NCI-H146 treated with DMSO at 0.1 percent for 48 hours (cell line): ENCODE measurements around the gene EFHC1.
A peak's percentile ranks its signal among the peaks of the same experiment; 100 is the strongest.

ENCODE experiments used
- DNase-seq: peaks from one replicate; lab custom pipeline; 2025; ENCODE audit not compliant: unreplicated experiment; lab: John Stamatoyannopoulos, UW

The EFHC1 gene

GRCh38 chr6:52395969-52396368, 24.2 kb upstream of the EFHC1 start:
- no peak for DNase-seq

GRCh38 chr6:52399511-52400312, 20.4 kb upstream of the EFHC1 start:
- peak; percentile 42 for DNase-seq

DNA sequence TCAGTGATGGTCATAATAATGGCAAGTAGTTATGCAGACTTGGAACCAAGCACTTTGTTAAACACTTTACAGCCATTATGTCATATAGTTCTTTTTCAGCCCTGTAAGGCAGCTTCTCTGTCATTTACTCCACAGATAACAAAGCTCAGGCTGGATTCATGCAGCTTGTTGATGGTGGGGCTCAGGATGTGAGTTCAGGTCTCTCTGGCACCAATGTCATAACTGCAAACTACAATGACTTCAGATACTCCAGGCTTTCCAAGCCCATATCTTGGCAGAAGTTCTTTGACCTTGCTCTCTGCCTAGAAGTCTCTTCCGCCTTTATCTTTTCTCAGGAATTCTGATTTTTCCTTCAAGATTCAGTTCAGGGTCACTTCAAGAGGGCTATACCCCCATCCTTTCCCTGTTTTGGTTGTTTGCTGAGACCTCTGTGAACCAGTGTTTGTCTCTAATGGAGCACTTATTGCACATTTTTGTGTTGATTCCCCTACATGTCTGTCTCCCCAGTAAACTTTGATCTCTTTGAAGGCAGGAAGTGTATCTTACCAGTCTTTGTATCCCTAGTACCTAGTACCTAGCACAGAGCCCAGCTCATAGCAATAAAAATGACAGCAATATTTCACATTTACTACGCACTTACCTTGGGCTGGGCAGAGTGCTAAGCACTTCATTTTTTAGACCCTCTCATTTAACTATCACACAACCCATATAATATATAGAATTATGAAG, 19.7 kb upstream of the EFHC1 start:
- DNase-seq: no peak

DNA sequence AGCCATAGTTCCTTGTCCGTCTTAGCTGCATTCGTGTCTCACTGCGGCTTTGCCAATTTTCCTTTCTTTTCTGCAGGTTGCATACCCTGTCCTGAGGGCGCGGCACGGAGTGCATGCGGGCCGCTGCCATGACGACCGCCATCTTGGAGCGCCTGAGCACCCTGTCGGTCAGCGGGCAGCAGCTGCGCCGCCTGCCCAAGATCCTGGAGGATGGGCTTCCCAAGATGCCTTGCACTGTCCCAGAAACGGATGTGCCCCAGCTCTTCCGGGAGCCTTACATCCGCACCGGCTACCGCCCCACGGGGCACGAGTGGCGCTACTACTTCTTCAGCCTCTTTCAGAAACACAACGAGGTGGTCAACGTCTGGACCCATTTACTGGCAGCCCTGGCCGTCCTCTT, 17.1 kb upstream of the EFHC1 start:
- no peak for DNase-seq

- DNase-seq: no peak
Observed at GRCh38 chr6:52403627-52404026, 16.5 kb upstream of the EFHC1 start.

DNA sequence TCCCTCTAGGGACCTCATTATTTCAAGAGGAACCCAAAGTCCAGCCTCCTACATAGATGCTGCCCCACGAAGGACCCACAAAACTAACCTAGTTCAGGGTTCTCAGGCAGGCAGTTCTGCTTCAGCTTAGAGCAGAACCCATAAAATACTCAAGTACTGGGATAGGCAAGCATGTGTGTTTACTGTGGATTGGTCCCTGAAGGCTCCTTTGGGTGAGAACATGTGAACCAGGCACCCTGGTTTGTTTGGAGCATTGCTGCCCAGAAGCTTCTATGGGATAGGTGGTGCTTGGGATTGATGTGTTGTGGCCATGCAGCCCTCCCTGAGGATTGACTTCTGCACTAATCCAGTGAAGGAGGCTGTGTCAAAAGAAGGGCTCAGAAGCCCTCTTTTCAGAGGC, 14.9 kb upstream of the EFHC1 start:
- no peak for DNase-seq

DNA sequence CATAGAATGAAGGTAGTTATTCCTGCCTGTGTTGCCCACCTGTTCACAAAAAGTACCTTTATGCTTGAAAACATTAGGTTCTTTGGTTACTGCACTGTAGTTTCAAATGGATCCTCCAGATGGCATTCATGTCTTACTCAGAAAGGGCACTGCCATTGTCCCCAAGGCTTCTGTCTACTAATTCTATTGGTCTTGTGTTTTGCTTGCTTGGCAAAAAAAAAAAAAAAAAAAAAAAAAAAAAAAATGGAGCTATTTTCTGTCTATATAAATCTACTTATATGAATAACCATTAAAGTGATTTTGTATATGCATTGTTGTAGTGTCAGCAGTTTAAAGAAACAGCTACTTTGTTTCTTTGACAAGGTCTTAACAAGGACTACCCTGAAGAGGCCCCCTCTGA, 12.7 kb upstream of the EFHC1 start:
- DNase-seq: peak; percentile 29

DNA sequence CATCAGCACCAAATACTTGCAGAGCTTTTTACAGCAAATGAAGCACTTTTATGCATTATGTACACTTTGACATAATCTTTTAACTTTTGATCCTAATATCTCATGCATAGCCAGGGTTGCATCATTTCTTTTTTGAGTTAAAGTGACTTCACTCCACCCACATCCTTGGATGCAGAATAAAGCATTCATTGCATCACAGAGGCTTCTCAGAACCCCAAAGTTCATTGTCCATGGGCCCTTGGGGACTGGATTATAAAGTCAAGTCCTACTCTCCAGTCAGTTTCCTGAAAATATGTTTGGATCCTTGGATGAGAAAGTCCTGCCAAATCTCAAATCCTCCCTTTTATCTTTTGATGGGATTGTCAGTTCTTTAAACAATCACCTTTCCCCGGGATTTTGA, 10.6 kb upstream of the EFHC1 start:
- no peak for DNase-seq

DNA sequence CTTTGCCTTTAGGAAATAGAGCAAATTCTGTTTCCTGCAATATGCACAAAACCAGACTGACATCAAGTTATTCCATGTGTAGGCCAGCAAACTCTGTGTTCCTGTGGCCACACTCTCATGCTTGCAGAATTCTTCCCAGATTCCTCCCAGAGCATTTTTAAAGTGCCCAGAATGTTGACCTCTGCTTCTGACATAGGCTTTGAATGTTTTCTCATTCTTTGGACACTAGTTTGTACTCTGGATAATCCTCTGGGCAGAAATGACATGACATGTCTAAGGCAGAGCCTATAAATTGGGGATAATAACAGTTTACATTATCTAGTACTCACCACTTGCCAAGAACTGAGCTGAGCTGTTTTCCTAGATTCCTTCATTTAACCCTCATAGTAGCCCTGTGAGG, 9.2 kb upstream of the EFHC1 start:
- no peak for DNase-seq

DNA sequence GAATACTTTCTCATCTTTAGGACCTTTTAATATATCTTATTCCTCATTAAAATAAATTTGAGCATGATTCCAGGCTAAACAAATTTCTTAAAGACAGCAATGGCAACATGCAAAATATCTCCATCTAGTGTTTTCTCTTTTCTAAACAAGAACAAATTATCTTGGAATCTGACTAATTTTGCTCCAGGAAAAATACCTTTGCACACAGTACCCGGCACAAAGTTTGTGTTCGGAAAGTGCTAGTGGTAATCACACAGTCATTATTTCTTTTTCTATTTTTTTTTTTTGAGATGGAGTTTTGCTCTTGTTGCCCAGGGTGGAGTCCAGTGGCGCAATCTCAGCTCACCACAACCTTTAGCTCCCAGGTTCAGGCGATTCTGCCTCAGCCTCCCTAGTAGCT, 8.2 kb upstream of the EFHC1 start:
- DNase-seq: no peak

DNA sequence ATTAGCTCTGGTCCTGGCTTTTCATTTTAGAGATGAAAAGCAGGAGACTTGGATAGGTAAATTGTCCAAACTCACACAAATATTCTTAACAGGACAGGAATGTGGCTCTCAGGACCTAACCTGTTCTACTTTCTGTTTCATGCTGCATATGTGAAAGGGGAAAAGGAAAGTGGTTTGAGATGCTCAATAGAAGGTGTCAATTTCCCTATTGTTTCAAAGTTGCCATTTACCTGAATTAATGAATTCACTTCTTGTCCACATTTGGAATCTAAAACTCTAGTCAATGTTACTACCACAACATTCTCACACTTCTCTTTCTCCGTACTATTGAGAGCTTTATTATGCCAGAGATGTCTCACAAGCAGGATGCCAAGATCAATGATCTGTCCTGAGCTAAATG, 4.8 kb upstream of the EFHC1 start:
- DNase-seq: no peak

DNA sequence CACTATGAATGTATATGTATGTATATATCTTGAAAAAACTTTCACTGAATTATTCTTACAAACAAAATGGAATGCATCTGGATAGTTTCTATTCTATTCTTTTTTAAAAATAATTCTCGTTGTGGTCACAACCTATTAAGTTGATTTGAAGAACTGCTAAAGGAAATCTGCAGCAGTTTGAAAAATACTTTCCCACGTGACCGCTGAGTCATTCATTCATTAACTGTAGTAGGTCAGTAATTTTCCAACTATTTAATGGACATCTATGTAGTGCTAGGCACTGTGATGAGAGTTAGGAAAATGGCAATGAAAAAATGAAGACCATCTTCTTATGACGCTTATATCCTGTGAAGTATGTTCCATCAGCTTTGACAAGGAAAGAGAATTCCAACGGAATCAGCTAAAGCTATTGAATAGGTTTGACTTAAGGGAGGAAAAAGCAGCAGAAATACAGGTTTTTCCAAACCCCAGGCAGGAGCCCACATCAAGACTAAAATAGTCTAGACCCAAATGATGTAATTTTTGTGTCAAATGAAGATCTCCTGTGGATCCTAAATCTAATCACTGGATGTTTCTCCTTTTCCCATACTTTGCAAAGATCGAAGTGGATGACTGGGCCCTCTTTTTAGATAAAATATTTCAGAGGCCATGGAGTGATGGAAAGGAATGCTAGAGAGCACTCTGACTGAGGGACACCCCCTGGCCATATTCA, 4.1 kb upstream of the EFHC1 start:
- no peak for DNase-seq

DNA sequence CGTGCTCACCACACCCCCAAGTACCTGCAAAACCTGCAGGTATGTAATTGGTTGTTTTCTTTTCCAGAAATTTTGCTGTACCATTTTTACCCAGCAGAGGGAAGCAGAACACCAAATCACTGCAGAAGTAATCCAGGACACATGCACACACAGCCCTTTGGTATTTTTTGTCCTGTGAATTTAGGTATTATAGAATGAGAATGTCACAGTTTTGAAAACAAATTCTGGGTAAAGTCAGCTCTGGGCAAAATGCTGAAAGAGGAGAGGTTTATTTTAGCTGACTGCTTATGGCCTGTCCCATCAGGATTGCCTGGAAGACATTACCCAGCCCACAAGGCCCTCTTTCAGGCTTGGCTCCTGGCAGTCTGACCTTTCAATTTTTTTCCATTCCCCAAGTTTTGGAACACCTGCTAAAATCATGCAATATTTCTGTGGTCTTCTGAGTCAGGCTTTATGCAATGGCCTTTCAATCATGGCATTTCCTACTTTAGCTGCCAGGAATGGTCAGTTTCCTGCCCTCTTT, 3.5 kb upstream of the EFHC1 start:
- DNase-seq: peak; percentile 52

- no peak for DNase-seq
Observed at GRCh38 chr6:52417675-52418111, 2.4 kb upstream of the EFHC1 start.

GRCh38 chr6:52418606-52419005, 1.5 kb upstream of the EFHC1 start:
- DNase-seq: no peak

- DNase-seq: peak; percentile 73
Observed at GRCh38 chr6:52420668-52421358, 671 bp downstream of the EFHC1 start.

GRCh38 chr6:52422156-52422555, 2.0 kb downstream of the EFHC1 start:
- no peak for DNase-seq

- DNase-seq: no peak
Observed at GRCh38 chr6:52423448-52423847, 3.3 kb downstream of the EFHC1 start.

DNA sequence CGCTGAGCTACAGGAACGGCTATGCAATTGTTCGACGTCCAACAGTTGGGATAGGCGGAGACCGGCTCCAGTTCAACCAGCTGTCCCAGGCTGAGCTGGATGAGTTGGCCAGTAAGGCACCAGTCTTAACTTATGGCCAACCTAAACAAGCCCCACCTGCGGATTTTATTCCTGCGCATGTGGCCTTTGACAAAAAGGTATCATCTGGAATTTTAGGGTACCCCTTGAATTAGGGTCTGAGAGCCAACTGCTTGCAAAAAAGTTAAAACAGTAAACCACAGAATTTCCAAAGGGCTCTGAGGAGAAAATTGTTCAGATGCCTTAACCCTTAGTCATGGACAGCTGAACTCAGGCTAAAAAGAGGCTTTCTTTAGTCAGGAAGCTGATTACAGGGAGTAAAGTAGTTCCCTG, 3.8 kb downstream of the EFHC1 start:
- no peak for DNase-seq

DNA sequence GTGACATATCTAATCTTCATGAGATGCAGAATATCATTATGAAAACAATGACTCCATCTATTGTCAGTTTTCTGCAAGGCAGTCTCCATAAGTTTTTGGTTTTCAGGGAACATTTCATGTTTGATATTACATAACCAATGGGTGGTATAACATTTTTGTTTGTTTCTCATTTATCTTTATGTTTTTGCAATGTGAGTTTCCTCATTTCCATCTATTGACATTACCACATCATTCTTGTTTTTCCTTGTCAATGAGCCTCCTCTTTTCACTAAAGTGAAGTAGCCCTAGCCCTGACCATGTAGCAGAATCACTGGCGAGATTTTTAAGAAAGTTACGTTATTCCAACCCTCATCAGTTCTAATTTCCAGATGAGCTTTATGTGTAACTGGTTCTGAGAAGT, 4.4 kb downstream of the EFHC1 start:
- DNase-seq: no peak

DNA sequence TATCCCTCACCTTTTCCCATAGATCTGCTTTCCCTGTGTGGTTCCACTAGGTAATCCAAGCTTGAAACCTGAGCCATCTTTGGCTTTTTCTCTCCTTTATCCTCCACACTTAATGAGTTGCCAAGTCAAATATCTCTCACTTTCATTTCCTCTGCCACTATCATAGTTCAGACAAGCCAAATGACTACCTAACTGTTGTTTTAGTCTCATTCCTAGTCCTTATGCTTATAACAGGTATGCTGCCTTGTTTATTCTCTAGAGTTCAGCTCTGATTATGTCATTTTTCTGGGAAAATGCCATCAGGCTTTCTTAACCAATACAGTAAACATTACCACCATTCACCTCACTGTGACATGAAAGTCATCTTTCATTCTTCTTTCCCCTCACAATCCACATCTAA, 6.5 kb downstream of the EFHC1 start:
- DNase-seq: no peak
